Mucosa of stomach (tissue), 1 donor: ENCODE results near the gene PID1.

Experiments used
- H3K27me3 ChIP-seq: one replicate; pipeline ENCODE4 v1.7.0; 2013; ENCODE audit warnings: mild to moderate bottlenecking, low read length; ENCODE audit not compliant: control insufficient read depth, insufficient read depth
- H3K36me3 ChIP-seq: one replicate; pipeline ENCODE4 v1.7.0; 2013; ENCODE audit warnings: low read length; ENCODE audit not compliant: control insufficient read depth, insufficient read depth
- H3K4me1 ChIP-seq: one replicate; pipeline ENCODE4 v1.7.0; 2013; ENCODE audit warnings: mild to moderate bottlenecking, low read length; ENCODE audit not compliant: control insufficient read depth, insufficient read depth
- H3K4me3 ChIP-seq: one replicate; pipeline ENCODE4 v1.7.0; 2013; ENCODE audit warnings: low read length
- H3K9ac ChIP-seq: one replicate; pipeline ENCODE4 v1.7.0; 2013; ENCODE audit warnings: mild to moderate bottlenecking, low read length, moderate library complexity
- H3K9me3 ChIP-seq: one replicate; pipeline ENCODE4 v1.7.0; 2013; ENCODE audit warnings: mild to moderate bottlenecking, low read length, moderate library complexity; ENCODE audit not compliant: control insufficient read depth
- donor health status: Pancreatic carcinoma.

PID1 gene

GRCh38 chr2:229176136-229176535, 95.0 kb downstream of the PID1 start:
- Histone ChIP-seq H3K4me3 (no peak overlapping the region), H3K4me1 (peaks cover 34% of the 10 kb centered on the region), H3K9me3 (no peaks in the 10 kb centered on the region), H3K27me3 (no peaks in the 10 kb centered on the region), H3K9ac (no peak overlapping the region), H3K36me3 (no peaks in the 10 kb centered on the region)

- Histone ChIP-seq H3K9me3 (no peaks in the 10 kb centered on the region), H3K27me3 (no peaks in the 10 kb centered on the region), H3K4me1 (peaks cover 34% of the 10 kb centered on the region), H3K9ac (no peak overlapping the region), H3K4me3 (no peak overlapping the region), H3K36me3 (no peaks in the 10 kb centered on the region)
These were observed 95.6 kb downstream of the PID1 start for GRCh38 chr2:229175497-229175863.

- Histone ChIP-seq H3K9ac (no peak overlapping the region), H3K36me3 (no peaks in the 10 kb centered on the region), H3K4me3 (no peak overlapping the region), H3K4me1 (peaks cover 34% of the 10 kb centered on the region), H3K27me3 (no peaks in the 10 kb centered on the region), H3K9me3 (no peaks in the 10 kb centered on the region)
These were observed 96.1 kb downstream of the PID1 start for GRCh38 chr2:229174794-229175496.

- H3K27me3 ChIP-seq, result no peaks in the 10 kb centered on the region
- H3K9ac ChIP-seq, result no peak overlapping the region
- H3K4me1 ChIP-seq, result peaks cover 25% of the 10 kb centered on the region
- H3K36me3 ChIP-seq, result no peaks in the 10 kb centered on the region
- no peak overlapping the region for H3K4me3 ChIP-seq
- no peaks in the 10 kb centered on the region for H3K9me3 ChIP-seq
These were observed 97.2 kb downstream of the PID1 start for GRCh38 chr2:229173825-229174359.

GRCh38 chr2:229170916-229171315, 100.2 kb downstream of the PID1 start:
- H3K4me1 ChIP-seq, result peaks cover 25% of the 10 kb centered on the region
- no peak overlapping the region for H3K9ac ChIP-seq
- H3K9me3 ChIP-seq, result no peaks in the 10 kb centered on the region
- H3K4me3 ChIP-seq, result no peak overlapping the region
- H3K27me3 ChIP-seq, result no peaks in the 10 kb centered on the region
- no peaks in the 10 kb centered on the region for H3K36me3 ChIP-seq

- no peak overlapping the region for H3K4me3 ChIP-seq
- no peak overlapping the region for H3K9ac ChIP-seq
- no peaks in the 10 kb centered on the region for H3K36me3 ChIP-seq
- no peaks in the 10 kb centered on the region for H3K27me3 ChIP-seq
- peaks cover 21% of the 10 kb centered on the region for H3K4me1 ChIP-seq
- H3K9me3 ChIP-seq, result no peaks in the 10 kb centered on the region
These were observed 100.9 kb downstream of the PID1 start for GRCh38 chr2:229170171-229170570.

GRCh38 chr2:229169751-229170150, 101.3 kb downstream of the PID1 start:
- Histone ChIP-seq H3K4me3 (no peak overlapping the region), H3K27me3 (no peaks in the 10 kb centered on the region), H3K9ac (no peak overlapping the region), H3K4me1 (peaks cover 17% of the 10 kb centered on the region), H3K9me3 (no peaks in the 10 kb centered on the region), H3K36me3 (no peaks in the 10 kb centered on the region)

GRCh38 chr2:229164545-229165249, 106.4 kb downstream of the PID1 start:
- Histone ChIP-seq H3K27me3 (no peaks in the 10 kb centered on the region), H3K9me3 (no peaks in the 10 kb centered on the region), H3K9ac (no peak overlapping the region), H3K4me1 (peaks cover 20% of the 10 kb centered on the region), H3K36me3 (no peaks in the 10 kb centered on the region), H3K4me3 (no peak overlapping the region)

- H3K27me3 ChIP-seq, result no peaks in the 10 kb centered on the region
- H3K4me1 ChIP-seq, result peaks cover 22% of the 10 kb centered on the region
- H3K36me3 ChIP-seq, result no peaks in the 10 kb centered on the region
- H3K9ac ChIP-seq, result no peak overlapping the region
- H3K9me3 ChIP-seq, result no peaks in the 10 kb centered on the region
- no peak overlapping the region for H3K4me3 ChIP-seq
These were observed 107.2 kb downstream of the PID1 start for GRCh38 chr2:229163893-229164292.

GRCh38 chr2:229162015-229162414, 109.1 kb downstream of the PID1 start:
- no peak overlapping the region for H3K9ac ChIP-seq
- H3K4me1 ChIP-seq, result peaks cover 22% of the 10 kb centered on the region
- no peak overlapping the region for H3K4me3 ChIP-seq
- H3K9me3 ChIP-seq, result no peaks in the 10 kb centered on the region
- no peaks in the 10 kb centered on the region for H3K27me3 ChIP-seq
- H3K36me3 ChIP-seq, result no peaks in the 10 kb centered on the region

- Histone ChIP-seq H3K27me3 (no peaks in the 10 kb centered on the region), H3K36me3 (no peaks in the 10 kb centered on the region), H3K9me3 (no peaks in the 10 kb centered on the region), H3K4me3 (no peak overlapping the region), H3K9ac (no peak overlapping the region), H3K4me1 (peaks cover 22% of the 10 kb centered on the region)
These were observed 110.1 kb downstream of the PID1 start for GRCh38 chr2:229160984-229161383.

GRCh38 chr2:229160180-229160579, 110.9 kb downstream of the PID1 start:
- Histone ChIP-seq H3K4me1 (peaks cover 22% of the 10 kb centered on the region), H3K4me3 (no peak overlapping the region), H3K9ac (no peak overlapping the region), H3K36me3 (no peaks in the 10 kb centered on the region), H3K27me3 (no peaks in the 10 kb centered on the region), H3K9me3 (no peaks in the 10 kb centered on the region)
